Calu3 (cell line): Measurements from ENCODE around the gene LRRC2. TPM values are rescaled to one million over a fixed set of nuclear protein-coding genes. Genes with fewer than 3 reads are reported as not detected.

Experiments used
- BruUV-seq: library from RNA; stranded (reverse); fragments of 400-500 nt; replicated peaks from 2 replicates; lab custom pipeline; 2021; lab: Mats Ljungman, UMichigan
- CTCF ChIA-PET: fragments of 300-600 bp; sonication (Branson Sonifier 250); formaldehyde crosslinking; loops from one replicate; lab custom pipeline; 2022; ENCODE audit warnings: antibody characterized with exemption; lab: Charles Lee
- DNase-seq: peaks from one replicate; pipeline ENCODE4 v3.0.0; 2022
- H3K27ac Mint-ChIP-seq: one replicate; pipeline ENCODE4 v1.8.0; 2022; ENCODE audit warnings: mixed read lengths; ENCODE audit not compliant: unreplicated experiment
- H3K27me3 Mint-ChIP-seq: one replicate; pipeline ENCODE4 v1.8.0; 2022; ENCODE audit warnings: mixed read lengths; ENCODE audit not compliant: unreplicated experiment
- H3K36me3 Mint-ChIP-seq: one replicate; pipeline ENCODE4 v1.8.0; 2022; ENCODE audit warnings: mild to moderate bottlenecking, moderate library complexity, mixed read lengths; ENCODE audit not compliant: insufficient read depth, unreplicated experiment
- H3K4me1 Mint-ChIP-seq: one replicate; pipeline ENCODE4 v1.8.0; 2022; ENCODE audit warnings: mild to moderate bottlenecking, low read depth, mixed read lengths; ENCODE audit not compliant: unreplicated experiment
- H3K4me3 Mint-ChIP-seq: one replicate; pipeline ENCODE4 v1.8.0; 2022; ENCODE audit warnings: mild to moderate bottlenecking, low read depth, moderate library complexity, mixed read lengths; ENCODE audit not compliant: unreplicated experiment
- H3K9me3 Mint-ChIP-seq: one replicate; pipeline ENCODE4 v1.8.0; 2022; ENCODE audit warnings: low read depth, mixed read lengths; ENCODE audit not compliant: unreplicated experiment
- intact Hi-C: fragments of 100-400 bp; cut with micrococcal nuclease; formaldehyde crosslinking; loops from one replicate; pipeline ENCODE4 v1.10.0; 2022; ENCODE audit not compliant: unreplicated experiment
- total RNA-seq: library from RNA; stranded (reverse); gene quantifications from 2 replicates; pipeline ENCODE4 v1.2.3, GENCODE V29; 2022
- TF ChIP-seq, protein P1 (sequence below): fragments of 200-600 bp; IDR thresholded peaks from one replicate; pipeline ENCODE4 v1.8.0; 2022; ENCODE audit warnings: antibody characterized with exemption; ENCODE audit not compliant: unreplicated experiment

The LRRC2 gene
- total RNA-seq, 1 experiment from 2014 or later, result not detected

DNA sequence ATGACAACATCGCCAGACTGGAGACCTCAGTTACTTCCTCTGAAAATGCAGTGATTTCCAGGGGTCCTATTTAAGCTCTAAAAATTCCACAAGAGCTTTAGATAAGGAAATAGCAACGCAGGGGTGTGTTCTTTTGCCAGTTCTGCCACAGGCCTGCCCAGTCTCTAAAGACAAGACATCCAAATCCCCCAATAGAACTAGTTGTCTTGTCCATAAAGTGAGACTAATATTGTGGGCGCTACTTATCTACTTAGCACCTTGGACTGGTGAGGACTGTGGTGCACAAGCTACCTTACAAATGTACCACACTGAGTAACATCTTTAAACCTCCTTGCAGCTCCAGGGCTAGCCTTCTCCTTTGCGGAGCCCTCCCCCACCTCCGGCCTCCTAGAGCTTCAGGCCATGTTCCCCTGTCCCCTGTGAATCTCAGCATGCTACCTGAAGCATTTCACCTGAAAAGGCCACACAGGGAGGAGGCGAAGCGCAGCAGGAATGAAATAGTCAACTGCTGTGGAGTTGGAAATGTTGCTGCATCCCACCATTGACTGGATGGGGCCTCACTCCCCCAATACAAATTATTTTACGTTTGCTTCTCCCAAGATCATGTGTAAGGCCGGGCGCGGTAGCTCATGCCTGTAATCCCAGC is 9.6 kb upstream of the LRRC2 start:
- CTCF ChIA-PET, result no interaction called here
- Mint-ChIP-seq H3K9me3 (no peaks in the 10 kb centered on the region), H3K4me1 (no peaks in the 10 kb centered on the region), H3K27me3 (no peaks in the 10 kb centered on the region), H3K36me3 (no peaks in the 10 kb centered on the region), H3K27ac (no peak overlapping the region), H3K4me3 (no peak overlapping the region)
- no TSS peak for BruUV-seq
- intact Hi-C loops, result no loop called here
- no peak for DNase-seq
- TF ChIP-seq, protein P1, sequence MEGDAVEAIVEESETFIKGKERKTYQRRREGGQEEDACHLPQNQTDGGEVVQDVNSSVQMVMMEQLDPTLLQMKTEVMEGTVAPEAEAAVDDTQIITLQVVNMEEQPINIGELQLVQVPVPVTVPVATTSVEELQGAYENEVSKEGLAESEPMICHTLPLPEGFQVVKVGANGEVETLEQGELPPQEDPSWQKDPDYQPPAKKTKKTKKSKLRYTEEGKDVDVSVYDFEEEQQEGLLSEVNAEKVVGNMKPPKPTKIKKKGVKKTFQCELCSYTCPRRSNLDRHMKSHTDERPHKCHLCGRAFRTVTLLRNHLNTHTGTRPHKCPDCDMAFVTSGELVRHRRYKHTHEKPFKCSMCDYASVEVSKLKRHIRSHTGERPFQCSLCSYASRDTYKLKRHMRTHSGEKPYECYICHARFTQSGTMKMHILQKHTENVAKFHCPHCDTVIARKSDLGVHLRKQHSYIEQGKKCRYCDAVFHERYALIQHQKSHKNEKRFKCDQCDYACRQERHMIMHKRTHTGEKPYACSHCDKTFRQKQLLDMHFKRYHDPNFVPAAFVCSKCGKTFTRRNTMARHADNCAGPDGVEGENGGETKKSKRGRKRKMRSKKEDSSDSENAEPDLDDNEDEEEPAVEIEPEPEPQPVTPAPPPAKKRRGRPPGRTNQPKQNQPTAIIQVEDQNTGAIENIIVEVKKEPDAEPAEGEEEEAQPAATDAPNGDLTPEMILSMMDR, result no peak

DNA sequence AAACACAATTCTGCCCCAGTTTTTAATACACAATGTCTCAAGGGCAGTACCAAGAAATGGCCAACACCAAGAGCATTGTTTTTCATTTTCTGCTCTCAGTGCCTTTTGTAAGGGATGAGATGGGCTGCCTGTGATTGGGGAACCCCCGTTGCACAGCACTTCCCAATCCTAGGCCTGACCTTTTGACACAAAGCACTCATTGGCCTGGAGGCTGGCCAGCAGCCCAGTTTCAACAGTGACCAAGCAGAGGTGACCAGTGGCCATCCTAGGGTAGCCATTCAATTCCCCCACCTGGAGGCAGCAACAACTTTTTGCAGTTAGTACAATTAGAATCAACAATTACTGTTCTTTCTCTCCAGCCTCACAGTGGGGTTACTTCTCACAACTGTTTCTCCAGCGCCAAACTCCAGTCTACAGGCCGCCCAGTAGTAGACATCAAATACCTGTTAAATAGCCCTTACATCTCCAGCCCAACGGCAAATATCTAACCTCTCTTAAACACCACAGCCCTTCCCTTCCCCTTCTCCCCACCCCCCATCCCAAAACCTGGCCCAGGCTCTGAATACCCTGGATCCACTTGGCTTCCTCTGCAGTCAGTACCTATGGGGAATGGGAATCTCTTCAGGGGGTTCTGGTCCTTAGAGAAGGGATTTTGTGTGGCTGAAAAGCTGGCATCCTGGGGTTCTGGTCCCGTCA is 8.9 kb upstream of the LRRC2 start:
- CTCF ChIA-PET, result no interaction called here
- no TSS peak for BruUV-seq
- H3K4me1 Mint-ChIP-seq, result no peaks in the 10 kb centered on the region
- no peaks in the 10 kb centered on the region for H3K36me3 Mint-ChIP-seq
- H3K27me3 Mint-ChIP-seq, result no peaks in the 10 kb centered on the region
- H3K4me3 Mint-ChIP-seq, result no peak overlapping the region
- TF ChIP-seq, protein P1, result no peak
- no peak for DNase-seq
- no peaks in the 10 kb centered on the region for H3K9me3 Mint-ChIP-seq
- no peak overlapping the region for H3K27ac Mint-ChIP-seq
- intact Hi-C loops, result no loop called here

DNA sequence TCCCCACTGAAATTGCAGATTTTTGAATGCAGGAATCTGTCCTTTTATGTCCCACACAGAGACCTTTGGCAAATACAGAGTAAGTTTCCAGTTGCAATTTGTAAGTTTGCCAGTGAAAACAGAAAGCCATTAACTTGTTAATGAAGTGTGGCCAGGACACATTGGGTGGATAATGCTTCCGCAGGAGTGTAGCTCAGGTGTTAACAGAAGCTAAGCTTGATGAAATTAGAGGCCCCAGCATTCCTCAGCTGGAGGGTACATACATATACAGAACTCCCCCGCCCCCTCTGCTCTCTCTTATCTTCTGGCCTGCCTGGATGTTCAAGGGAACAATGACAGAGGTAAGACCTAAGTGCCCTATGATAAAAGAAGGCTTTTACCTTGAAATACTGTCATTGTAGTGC is 8.1 kb upstream of the LRRC2 start:
- CTCF ChIA-PET, result no interaction called here
- no peak for DNase-seq
- no peaks in the 10 kb centered on the region for H3K4me1 Mint-ChIP-seq
- no peak overlapping the region for H3K27ac Mint-ChIP-seq
- no peak overlapping the region for H3K4me3 Mint-ChIP-seq
- TF ChIP-seq, protein P1, result no peak
- H3K36me3 Mint-ChIP-seq, result no peaks in the 10 kb centered on the region
- no peaks in the 10 kb centered on the region for H3K9me3 Mint-ChIP-seq
- intact Hi-C loops, result no loop called here
- no peaks in the 10 kb centered on the region for H3K27me3 Mint-ChIP-seq
- BruUV-seq, result no TSS peak

DNA sequence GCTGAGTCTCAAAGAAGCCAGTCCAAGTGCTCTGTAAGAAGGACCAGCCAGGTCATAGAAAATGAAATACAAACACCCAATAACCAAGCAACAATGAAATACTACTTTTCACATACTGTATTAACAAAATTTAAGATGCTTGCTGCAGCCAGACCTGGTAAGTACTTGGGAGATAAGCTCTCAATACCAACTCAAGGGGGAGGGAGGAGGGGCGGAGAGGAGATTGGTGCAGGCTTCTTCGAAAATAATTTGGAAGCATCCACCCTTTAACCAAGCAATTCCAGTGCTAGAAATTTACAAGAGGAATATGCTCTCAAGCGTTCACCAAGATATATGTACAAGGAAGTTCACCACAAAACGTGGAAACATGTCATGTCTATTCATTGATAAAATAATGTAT is 7.6 kb upstream of the LRRC2 start:
- no TSS peak for BruUV-seq
- no peak overlapping the region for H3K4me3 Mint-ChIP-seq
- H3K36me3 Mint-ChIP-seq, result no peaks in the 10 kb centered on the region
- TF ChIP-seq, protein P1, result no peak
- no peak for DNase-seq
- no peaks in the 10 kb centered on the region for H3K4me1 Mint-ChIP-seq
- H3K27me3 Mint-ChIP-seq, result no peaks in the 10 kb centered on the region
- intact Hi-C loops, result no loop called here
- no peaks in the 10 kb centered on the region for H3K9me3 Mint-ChIP-seq
- H3K27ac Mint-ChIP-seq, result no peak overlapping the region
- CTCF ChIA-PET, result interaction anchor here (0.6 kb wide), 1 partner anchor 84 kb away, joined by 3 read pairs; no protein-coding TSS in a partner anchor
